HG03354 (cell line): ENCODE results near the gene EGR2.

Source experiments
- ATAC-seq: cut with Tn5 transposase; IDR thresholded peaks from one replicate; pipeline ENCODE4 v1.9.1; 2021; ENCODE audit warnings: mild to moderate bottlenecking; ENCODE audit not compliant: unreplicated experiment, poor library complexity, severe bottlenecking

EGR2 gene

DNA sequence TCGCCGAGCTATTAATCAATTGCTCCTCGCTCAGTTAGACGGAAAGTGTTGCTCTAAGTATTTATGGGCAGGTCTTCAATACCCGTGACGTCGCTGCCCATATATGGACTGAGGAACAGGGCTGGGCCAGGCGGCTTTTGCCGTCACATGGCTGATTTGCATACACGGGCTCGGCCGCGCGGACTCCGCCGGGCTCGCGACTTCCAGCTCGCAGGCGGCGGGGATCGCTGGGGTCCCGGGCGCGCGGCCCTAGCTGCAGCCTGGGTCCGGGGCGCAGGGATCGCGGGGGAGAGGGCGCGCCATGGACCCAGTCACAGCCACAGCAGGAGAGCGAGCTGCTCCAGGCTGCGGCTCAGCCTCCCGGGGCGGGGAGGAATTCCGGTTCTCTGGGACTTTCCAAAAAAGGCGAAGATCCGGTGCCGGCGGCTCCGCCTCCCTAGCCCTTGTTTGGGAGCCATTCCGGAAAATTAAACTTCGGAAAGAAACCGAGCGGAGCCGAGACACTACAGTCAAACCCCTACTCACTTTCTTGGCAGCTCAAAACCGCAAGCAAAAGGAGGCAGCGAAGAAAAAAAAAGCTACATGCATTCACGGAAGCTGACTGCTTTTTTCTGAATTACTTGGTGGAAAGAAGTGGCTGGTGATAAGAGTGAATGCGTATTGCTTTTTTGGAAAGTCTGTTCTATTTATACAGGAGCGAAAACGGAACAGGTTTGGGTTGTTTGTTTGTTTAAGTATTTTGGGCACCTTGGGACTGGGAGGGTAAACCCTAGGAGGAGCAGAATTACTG is at the start of gene EGR2:
EGR2 (minus strand) TSS at position 36 of the 790 bp plus-strand sequence. CDS start 337 bp downstream, outside the sequence.
- peak; percentile 85 for ATAC-seq

DNA sequence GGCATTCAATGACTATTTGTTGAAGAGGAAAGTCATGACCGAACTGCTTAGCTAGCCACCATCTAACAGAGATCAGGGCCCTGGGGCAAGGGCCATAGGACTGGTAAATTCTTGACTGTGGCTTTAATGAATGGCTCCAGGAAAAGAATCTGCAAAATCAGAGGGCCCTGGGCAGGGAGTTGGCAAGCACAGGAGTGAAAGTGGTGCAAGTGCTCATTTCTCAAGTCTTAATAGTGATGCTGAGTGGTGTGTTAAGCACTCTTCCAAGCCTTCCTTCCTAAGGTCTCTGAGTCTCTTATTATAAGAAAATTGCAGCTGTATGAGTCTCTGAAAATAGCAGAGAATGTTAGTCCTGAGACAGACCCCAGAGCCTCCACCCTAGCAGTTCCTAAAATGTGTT is 46.3 kb upstream of the EGR2 start:
- ATAC-seq: no peak

DNA sequence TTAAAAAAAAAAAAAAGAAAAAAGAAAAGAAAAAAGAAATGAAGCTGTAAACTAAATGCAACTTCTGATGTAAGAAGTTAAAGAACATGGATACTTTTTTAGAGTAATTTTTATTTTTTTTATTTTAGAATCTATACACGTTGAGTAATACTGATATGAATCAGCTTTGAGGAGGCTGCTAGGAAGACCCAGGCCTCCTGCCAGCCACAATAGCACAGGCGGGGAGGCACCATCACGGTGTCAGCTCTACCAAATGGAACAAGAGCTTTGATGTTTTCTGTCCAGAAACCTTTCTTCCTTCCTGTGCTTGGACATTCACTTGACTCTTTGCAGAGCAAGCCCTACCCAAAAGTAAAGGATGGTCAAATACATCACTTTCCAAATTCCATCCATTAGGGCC is 45.3 kb upstream of the EGR2 start:
- no peak for ATAC-seq

DNA sequence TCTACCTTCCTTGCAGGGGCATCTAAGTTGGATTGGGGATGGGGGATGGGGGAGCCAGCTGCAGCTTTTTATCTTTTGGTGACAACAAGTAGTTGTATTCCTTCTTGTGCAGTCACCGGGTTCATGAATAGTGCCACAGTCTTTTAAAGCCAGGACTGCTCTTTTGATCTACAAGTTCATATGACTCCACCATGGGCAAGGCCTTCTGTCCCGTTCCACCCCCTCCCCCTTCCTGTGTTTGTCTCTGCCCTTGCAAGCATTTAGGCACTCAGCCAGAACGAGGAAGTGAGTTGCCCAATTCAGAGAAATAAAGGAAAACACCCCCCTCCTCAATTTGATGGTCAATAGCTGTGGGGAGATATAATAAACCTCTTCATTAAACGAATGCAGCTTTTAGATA is 44.8 kb upstream of the EGR2 start:
- no peak for ATAC-seq

DNA sequence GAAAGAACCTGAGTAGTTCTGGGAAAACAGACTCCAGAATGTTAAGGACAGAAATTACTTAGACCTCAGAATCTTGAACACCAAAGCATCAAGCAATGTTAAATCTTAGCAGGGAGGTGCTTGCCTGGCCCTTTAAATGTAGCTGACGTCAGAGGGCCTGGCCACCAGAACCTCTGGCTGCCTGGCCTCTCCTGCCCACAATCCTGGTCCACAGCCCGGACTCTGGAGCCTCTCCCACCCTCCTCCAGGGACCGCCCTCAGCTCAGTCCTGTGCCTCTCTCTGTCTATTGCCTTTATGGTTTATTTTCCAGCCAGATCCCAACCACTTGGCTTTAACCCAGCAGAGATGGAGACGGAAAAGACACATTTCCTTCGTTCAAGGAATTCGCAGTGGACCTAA is 42.2 kb upstream of the EGR2 start:
- ATAC-seq: no peak

DNA sequence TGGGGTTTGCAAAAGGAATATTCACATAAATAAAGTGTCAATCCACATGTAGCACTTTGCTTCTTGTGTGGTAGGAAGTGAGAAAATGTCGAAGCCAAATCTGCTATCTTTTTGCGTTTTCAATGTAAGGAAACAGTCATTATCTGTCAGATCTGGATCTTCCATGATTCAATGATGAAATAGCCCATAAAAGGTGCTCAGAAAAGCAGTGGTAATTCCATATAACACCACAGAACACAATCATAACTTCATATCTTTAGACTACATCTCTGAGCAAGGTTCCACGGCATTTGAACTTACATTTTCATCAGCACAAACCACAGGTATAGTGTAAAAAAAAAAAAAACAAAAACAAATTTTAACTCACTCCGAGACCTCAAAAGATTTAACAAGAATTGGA is 39.9 kb upstream of the EGR2 start:
- ATAC-seq: no peak

DNA sequence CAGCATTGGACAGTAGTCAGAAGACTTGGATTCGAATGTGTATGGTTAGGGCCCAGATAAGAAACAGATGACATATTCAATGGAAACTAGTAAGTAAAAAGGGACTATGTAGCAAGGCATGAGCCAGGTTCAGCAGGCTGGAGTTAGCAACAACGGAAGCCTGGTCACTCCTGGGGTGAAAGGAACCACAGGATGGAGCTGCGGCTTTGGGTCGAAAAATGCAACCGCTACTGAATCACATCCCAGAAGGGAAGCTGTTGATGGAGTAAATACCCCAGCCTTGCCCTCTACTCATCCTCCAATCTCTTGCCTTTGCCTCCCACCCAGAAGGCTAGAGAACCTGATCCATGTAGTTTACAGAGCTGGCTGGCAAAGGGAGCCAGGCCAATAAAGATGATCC is 37.5 kb upstream of the EGR2 start:
- ATAC-seq: peak; percentile 23

DNA sequence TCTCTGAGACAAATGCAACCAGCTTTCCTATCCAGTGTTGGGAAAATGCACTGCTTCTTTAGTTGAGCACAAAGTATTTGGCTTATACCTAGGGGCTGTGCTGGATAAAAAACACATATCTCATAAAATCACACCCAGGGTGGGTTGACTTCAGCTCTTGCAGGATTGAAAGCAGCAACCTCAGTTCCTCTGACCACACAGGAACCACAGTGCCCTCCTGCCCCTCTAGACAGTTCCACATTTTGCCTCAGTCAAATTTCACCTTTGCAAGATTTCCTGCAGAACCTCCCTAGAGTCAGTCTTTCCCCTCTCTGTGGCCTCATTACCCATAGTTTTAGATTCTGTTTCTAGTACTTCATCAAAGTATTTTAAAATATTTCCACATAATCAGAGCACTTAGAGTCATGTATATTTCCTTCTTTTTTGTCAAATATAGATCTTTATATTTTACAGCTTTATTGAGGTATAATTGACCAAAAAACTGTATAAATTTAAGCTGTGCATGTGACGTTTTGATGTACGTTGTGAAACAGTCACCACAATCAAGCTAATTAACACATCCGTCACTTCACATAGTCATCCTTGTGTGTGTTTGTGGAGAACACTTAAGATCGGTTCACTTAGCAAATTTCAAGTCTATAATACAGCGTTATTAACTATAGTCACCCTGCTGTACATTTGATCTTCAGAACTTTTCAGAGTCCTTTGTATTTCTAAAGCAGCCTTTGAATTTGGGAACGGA is 37.0 kb upstream of the EGR2 start:
- peak; percentile 61 for ATAC-seq

DNA sequence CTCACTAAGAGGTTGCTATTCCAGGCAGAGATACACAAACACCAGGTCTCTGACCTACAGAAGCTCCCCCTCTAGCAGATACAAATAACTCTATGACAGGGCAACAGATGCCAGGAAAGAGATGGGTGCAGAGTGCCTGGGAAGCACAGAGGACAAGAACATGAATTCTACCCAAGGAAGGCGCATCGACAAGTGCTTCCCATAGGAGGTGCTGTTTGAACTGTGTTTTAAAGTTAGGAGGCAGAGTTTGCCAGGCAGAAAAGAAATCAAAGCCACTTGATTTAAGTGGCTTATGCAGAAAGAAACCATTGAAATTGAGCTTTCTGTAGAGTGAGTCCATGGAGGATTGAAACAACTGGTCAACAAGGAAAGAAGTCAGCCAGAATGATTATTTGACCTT is 35.3 kb upstream of the EGR2 start:
- no peak for ATAC-seq

DNA sequence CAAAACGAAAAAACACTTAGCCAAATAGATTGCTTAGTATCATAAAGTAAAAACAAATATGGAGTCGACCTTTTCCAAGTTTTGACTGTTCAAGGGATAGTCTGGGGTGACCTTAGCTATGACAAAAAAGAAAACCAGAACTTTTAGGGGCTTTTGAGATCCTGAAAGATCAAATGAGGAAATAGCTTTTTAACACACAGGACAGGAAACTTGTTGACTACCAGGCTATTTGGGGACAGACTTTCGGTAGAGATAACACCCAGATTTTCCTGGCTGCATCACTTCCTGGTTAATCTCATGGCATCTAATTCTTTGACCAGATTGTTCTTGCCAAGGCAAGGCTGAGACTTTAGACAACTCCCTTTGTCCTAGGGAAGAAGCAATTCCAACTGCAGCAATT is 34.5 kb upstream of the EGR2 start:
- ATAC-seq: no peak

DNA sequence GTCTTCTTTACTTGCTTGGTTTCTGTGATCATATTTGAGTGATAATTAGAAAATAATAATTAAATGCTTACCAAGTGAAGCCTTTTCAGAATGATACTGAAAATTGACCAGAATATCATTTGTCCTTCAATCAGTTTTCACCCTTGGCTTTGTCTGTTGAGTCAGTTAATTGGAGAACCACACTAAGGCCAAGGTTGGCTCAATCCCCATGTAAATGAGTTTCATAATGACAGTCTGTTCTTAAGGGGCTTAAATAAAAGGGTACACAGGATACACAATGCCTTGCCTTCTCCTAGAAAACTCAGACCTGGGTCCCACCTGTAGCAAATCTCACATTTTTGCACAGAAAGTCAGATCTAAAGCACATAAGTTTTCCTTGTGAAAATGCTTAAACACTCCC is 31.3 kb upstream of the EGR2 start:
- ATAC-seq: no peak

DNA sequence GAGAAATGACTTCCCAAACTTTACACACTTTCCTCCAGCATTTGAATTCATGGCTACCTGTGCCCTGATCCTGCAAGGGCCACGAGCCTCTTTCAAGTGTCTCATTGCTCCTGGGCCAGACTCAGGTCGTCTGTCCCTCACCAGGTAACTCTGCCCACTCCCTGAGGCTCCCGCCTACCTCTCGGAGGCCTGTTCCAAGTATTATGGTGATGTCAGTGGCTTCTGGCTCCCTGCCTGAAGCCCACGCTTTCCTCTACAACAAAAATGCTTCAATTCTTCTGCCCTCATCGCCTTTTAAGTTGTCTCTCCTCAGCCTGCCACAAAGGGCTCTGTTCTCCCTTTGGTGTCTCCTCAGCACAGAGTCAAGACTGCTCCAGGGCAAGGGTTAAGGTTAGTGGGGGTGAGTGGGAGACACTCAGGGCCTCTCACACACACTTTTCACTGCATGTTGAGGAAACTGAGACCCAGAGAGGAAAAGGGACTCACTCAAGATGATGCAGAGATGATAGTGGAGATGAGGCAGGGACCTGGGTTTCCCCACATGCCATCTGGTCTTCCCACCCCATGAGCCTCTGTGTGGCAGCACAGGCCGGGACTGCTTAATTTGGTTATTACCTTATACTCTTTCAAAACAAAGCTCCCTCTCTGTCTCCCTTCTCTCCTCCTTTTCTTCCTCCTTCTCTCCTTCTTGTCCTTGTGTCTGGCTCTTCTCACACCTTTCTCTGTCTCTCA is 28.3 kb upstream of the EGR2 start:
- no peak for ATAC-seq

DNA sequence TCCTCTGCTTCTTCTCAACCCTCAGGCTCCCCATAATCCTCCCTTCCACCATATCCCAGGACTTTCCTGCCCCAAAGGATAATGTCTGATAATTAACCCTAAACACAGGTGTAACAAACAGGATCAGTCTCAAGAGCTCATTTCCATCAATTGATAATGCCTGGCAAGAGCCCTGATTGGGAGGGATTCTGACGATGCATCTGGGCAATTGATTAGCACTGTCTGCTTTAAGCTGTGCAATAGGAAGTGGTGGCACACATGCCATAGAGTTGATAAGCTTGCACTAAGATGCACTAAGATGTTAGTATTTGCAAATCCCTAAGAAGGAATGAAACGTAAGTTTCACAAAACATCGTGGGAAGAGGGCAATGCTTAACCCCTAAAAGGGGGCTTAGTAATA is 27.4 kb upstream of the EGR2 start:
- no peak for ATAC-seq

DNA sequence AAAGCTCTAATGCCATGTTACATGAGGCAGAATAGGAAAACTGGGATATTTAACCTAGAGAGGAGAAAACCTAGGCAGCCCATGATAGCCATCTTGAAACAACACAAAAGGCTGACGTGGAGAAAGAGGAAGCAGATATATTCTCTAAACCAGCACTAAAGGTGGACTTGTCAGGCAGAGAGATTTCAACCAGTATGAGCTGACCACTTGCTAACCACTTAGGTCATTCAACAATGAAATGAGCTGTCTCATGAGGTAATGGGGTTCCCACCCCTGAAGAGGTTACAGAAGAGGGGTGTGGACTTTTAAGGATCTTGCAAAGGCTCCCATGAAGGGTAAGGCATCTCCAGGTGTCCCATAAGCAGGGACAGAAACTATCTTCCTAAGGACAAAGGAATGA is 26.8 kb upstream of the EGR2 start:
- peak; percentile 55 for ATAC-seq

DNA sequence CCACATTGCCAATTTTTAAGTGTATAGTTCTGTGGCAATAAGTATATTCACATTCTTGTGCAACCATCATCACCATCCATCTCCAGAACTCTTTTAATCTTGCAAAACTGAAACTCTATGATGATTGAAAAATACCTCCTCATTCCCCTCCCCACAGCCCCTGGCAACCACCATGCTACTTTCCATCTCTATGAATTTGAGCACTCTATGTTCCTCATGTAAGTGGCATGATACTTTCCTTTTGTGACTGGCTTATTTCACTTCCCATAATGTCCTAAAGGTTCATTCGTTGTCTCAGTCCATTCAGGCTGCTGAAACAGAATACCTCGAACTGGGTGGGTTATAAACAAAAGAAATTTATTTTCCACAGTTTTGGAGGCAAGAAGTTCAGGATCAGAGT is 23.4 kb upstream of the EGR2 start:
- ATAC-seq: no peak

DNA sequence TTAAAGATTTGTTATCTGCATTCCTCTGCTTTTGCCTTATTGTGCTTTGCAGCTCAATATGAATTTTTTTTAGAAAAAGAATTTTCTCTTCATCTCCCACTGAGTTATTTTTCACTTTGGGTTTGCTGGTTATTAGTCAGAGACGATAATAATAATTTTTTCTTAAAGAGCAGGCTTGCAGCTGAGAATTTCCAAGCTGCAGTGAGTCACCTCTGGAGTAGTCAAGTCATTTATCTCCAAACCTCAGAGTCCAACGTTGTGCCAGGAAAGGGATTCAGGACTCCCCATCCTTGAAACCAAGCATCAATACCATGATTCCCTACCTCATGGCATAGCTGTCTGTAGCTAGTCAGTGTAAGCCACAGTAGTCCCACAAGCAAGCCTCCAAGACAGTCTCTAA is 15.2 kb upstream of the EGR2 start:
- no peak for ATAC-seq

DNA sequence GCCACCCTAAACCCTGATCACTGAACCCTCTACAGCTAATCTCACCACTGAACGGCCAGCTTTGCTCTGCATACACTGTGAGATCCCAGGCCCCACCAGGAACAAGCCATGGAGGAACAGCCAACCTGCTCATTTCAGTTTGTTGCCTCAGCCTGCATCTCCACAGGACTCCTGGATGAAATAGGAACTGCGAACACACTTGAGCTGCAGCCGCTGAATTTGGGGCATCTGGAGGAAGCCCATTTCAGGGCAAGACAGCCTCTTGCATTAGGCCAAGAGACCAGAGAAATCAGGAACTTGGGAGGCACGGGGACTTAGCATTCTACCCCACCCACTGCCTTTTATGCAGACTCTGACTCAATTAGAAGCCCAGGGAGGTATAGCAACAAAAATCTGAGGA is 14.5 kb upstream of the EGR2 start:
- ATAC-seq: no peak

DNA sequence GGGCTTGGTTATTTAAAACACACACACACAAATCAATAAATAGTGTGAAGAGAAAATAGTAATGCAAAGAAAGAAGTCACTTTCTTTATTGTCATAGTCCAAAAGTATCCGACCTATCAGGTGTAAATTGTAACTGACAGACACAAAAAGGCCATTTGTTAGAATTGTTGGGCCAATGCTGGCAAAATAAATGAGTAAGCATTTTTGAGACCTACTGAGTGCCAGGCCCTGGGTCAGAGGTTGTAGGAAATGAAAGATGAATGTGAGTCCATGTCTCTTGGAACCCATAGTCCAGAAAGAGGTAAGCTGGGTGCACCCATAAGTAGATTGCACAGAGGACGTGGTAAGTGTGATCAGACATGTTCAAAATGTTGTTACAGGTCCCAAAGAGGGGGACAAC is 13.5 kb upstream of the EGR2 start:
- ATAC-seq: no peak

DNA sequence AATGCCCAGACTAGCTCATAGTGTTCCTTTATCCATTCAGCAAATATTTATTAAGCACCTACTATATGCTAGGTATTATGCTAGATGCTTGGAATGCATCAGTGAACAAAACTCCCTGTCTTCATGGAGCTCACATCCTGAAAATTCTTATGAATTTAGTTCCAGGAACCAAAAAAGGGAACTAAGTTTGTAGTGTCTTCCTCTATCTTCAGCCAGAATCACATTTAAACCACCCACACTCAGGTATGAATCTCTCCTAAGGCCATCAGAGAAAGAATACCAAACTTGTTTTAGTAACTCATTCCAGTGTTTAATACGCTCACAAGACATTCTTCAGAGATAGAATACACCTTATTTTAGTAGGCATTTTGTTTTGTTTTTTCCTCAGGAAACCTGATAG is 10.1 kb upstream of the EGR2 start:
- no peak for ATAC-seq

DNA sequence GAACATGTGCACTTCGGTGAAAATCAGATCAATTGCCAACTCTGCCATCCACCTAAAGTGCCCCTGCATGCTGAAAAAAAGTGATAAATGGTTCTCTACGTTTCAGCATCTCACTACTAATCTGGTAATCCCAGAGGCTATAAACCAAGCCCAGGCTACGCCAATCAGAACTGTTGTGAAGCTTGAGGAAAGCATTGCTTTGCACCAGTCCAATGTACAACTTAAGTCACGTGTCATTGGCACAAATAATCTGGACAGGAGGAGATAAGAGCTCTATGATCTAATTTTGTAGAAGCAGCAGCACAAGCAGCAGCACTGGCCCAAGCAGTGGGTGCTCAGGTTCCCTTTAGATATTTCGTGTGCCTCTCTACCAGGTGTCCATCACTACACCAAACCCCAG is 4.4 kb upstream of the EGR2 start:
- ATAC-seq: no peak
